Measurements from ENCODE around the gene SLC37A1.
A peak's percentile ranks its signal among the peaks of the same experiment; 100 is the strongest.

The SLC37A1 gene

GRCh38 chr21:42595283-42596187 lies 81.9 kb downstream of the SLC37A1 start:
- Histone ChIP-seq H3K9me3 (ENCODE audit: control insufficient read depth, insufficient read depth, low read depth, low read length) (no peaks in the 10 kb centered on the region; the same call in 1 of the 2 replicates), H3K4me3 (ENCODE audit: low read depth, low read length) (no peak overlapping the region), H3K4me1 (ENCODE audit: control insufficient read depth, insufficient read depth, low read length) (no peaks in the 10 kb centered on the region), H3K27ac (ENCODE audit: extremely low read depth, low read depth, low read length) (no peak overlapping the region), H3K36me3 (ENCODE audit: control insufficient read depth in 2 of 2, insufficient read depth in 1 of 2, low read length in 2 of 2) (no peaks in the 10 kb centered on the region)
- ChIA-PET CTCF (interaction anchor here (0.6 to 1.2 kb wide), 6 partner anchors 22 to 222 kb away, joined by 3 to 4 read pairs (median 3); no protein-coding TSS in a partner anchor), POLR2A (no interaction called here)
- TF ChIP-seq ZNF561 (tag by site-specific recombination; IDR thresholded peaks at IDR 0.05; ENCODE audit: borderline replicate concordance), result no peak
- TF ChIP-seq ZNF394 (tag by site-specific recombination; IDR thresholded peaks at IDR 0.05; ENCODE audit: borderline replicate concordance), result no peak
- no peak for TF ChIP-seq ZNF175 (tag by site-specific recombination; IDR thresholded peaks at IDR 0.05)
- no peak for TF ChIP-seq ZBTB20 (tag by site-specific recombination; IDR thresholded peaks at IDR 0.05)
- no peak for TF ChIP-seq HOXA7 (CRISPR knock-in tag; IDR thresholded peaks at IDR 0.05; ENCODE audit: borderline replicate concordance)
- no peak for TF ChIP-seq ZNF202 (tag by site-specific recombination; IDR thresholded peaks at IDR 0.05; ENCODE audit: borderline replicate concordance)
- TF ChIP-seq ZNF585B (tag by site-specific recombination; IDR thresholded peaks at IDR 0.05), result 0 out of 2 replicates have a peak, but pooled peaks have one; percentile 12
- peak; percentile 100 for TF ChIP-seq ZNF140 (tag by site-specific recombination; IDR thresholded peaks at IDR 0.05)
- TF ChIP-seq ZNF704 (tag by site-specific recombination; IDR thresholded peaks at IDR 0.05), result no peak
- TF ChIP-seq ZNF133 (tag by site-specific recombination; IDR thresholded peaks at IDR 0.05), result no peak
- no peak for TF ChIP-seq ZNF391 (tag by site-specific recombination; IDR thresholded peaks at IDR 0.05; ENCODE audit: borderline replicate concordance, low read depth)
- TF ChIP-seq KLF8 (tag by site-specific recombination; IDR thresholded peaks at IDR 0.05), result no peak
- TF ChIP-seq, protein P1, sequence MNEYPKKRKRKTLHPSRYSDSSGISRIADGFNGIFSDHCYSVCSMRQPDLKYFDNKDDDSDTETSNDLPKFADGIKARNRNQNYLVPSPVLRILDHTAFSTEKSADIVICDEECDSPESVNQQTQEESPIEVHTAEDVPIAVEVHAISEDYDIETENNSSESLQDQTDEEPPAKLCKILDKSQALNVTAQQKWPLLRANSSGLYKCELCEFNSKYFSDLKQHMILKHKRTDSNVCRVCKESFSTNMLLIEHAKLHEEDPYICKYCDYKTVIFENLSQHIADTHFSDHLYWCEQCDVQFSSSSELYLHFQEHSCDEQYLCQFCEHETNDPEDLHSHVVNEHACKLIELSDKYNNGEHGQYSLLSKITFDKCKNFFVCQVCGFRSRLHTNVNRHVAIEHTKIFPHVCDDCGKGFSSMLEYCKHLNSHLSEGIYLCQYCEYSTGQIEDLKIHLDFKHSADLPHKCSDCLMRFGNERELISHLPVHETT (tag by site-specific recombination; IDR thresholded peaks at IDR 0.05), result no peak
- no peak for TF ChIP-seq ZNF280D (tag by site-specific recombination; IDR thresholded peaks at IDR 0.05)
- no peak for TF ChIP-seq ZNF239 (tag by site-specific recombination; IDR thresholded peaks at IDR 0.05)
- TF ChIP-seq ZNF112 (tag by site-specific recombination; IDR thresholded peaks at IDR 0.05), result no peak

DNA sequence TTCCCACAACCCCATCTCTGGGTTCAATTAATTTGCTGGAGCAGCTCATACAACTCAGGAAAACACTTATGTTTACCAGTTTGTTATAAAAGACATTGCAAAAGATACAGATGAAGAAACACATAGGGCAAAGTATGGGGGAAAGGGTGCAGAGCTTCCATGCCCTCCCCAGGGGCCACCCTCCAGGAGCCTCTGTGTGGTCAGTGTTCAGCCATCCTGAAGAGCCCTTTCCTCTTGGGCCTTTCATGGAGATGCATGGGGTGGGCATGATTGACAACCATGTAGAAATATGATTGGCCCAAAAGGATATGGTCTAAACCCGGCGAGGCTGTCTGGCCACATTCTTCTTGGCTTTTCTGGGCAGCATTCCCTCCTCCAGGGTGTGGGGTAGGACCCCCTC lies 83.0 kb downstream of the SLC37A1 start:
- no peaks in the 10 kb centered on the region for H3K4me1 ChIP-seq (ENCODE audit: control insufficient read depth, insufficient read depth, low read length)
- no peaks in the 10 kb centered on the region for H3K36me3 ChIP-seq (ENCODE audit: control insufficient read depth in 2 of 2, insufficient read depth in 1 of 2, low read length in 2 of 2)
- H3K9me3 ChIP-seq (ENCODE audit: control insufficient read depth, insufficient read depth, low read depth, low read length), result no peaks in the 10 kb centered on the region; the same call in 1 of the 2 replicates
- no peak overlapping the region for H3K27ac ChIP-seq (ENCODE audit: extremely low read depth, low read depth, low read length)
- TF ChIP-seq ZNF473 (tag by site-specific recombination; IDR thresholded peaks at IDR 0.05) (no peak), ZNF366 (tag by site-specific recombination; conservative IDR thresholded peaks at IDR 0.05) (no peak), EGR2 (tag by site-specific recombination; IDR thresholded peaks at IDR 0.05; ENCODE audit: low read depth) (no peak), GLIS1 (tag by site-specific recombination; IDR thresholded peaks at IDR 0.05) (no peak)
- ChIA-PET CTCF (interaction anchor here (0.9 to 1.0 kb wide), 2 partner anchors 92 to 221 kb away, joined by 3 read pairs; no protein-coding TSS in a partner anchor), POLR2A (no interaction called here)
- no peak overlapping the region for H3K4me3 ChIP-seq (ENCODE audit: low read depth, low read length)
